Astrocyte (in vitro differentiated cells and primary cell): ENCODE results near the gene ISCA1. TPM values are rescaled to one million over a fixed set of nuclear protein-coding genes. Genes with fewer than 3 reads are reported as not detected.

ENCODE experiments used
- DNase-seq: peaks from one replicate; pipeline ENCODE4 v3.0.0-alpha.2; 2010; ENCODE audit warnings: low read depth
- FAIRE-seq: peaks from 2 replicates; lab custom pipeline; 2011; peaks lifted over from hg19 to GRCh38; lab: Jason Lieb, UNC
- H2AFZ ChIP-seq: 2 replicates; pipeline ENCODE4 v1.6.0; 2012; ENCODE audit warnings: low read depth, low read length, inconsistent platforms
- H3K27ac ChIP-seq: 2 replicates; pipeline ENCODE4 v1.5.1; 2011; ENCODE audit warnings: low read depth, low read length, inconsistent platforms
- H3K27me3 ChIP-seq: 2 replicates; pipeline ENCODE4 v1.6.0; 2011; ENCODE audit warnings: low read length, inconsistent platforms; ENCODE audit not compliant: insufficient read depth
- H3K36me3 ChIP-seq: 2 replicates; pipeline ENCODE4 v1.5.1; 2011; ENCODE audit warnings: low read length, inconsistent platforms; ENCODE audit not compliant: insufficient read depth
- H3K4me1 ChIP-seq: 2 replicates; pipeline ENCODE4 v1.5.1; 2011; ENCODE audit warnings: low read length, inconsistent platforms; ENCODE audit not compliant: insufficient read depth
- H3K4me2 ChIP-seq: 2 replicates; pipeline ENCODE4 v1.6.0; 2012; ENCODE audit warnings: low read length, inconsistent platforms
- H3K4me3 ChIP-seq: 2 replicates; pipeline ENCODE4 v1.5.1; 2011; ENCODE audit warnings: low read depth, mild to moderate bottlenecking, low read length, inconsistent platforms; ENCODE audit not compliant: insufficient read depth
- H3K79me2 ChIP-seq: 2 replicates; pipeline ENCODE4 v1.6.0; 2012; ENCODE audit warnings: mild to moderate bottlenecking, low read length, inconsistent platforms; ENCODE audit not compliant: insufficient read depth
- H3K9ac ChIP-seq: 2 replicates; pipeline ENCODE4 v1.6.0; 2012; ENCODE audit warnings: mild to moderate bottlenecking, low read length, inconsistent platforms
- H3K9me3 ChIP-seq: 2 replicates; pipeline ENCODE4 v1.5.1; 2012; ENCODE audit warnings: low read depth, mild to moderate bottlenecking, low read length, inconsistent platforms; ENCODE audit not compliant: insufficient read depth
- H4K20me1 ChIP-seq: 2 replicates; pipeline ENCODE4 v1.6.0; 2012; ENCODE audit warnings: low read length, inconsistent platforms; ENCODE audit not compliant: insufficient read depth
- H3K27ac Mint-ChIP-seq: one replicate; pipeline ENCODE4 v1.8.0; 2021; ENCODE audit warnings: mild to moderate bottlenecking, mixed read lengths; ENCODE audit not compliant: unreplicated experiment
- H3K27me3 Mint-ChIP-seq: one replicate; pipeline ENCODE4 v1.8.0; 2021; ENCODE audit warnings: low read depth, mixed read lengths; ENCODE audit not compliant: unreplicated experiment
- H3K36me3 Mint-ChIP-seq: one replicate; pipeline ENCODE4 v1.8.0; 2021; ENCODE audit warnings: low read depth, mixed read lengths; ENCODE audit not compliant: unreplicated experiment
- H3K4me1 Mint-ChIP-seq: one replicate; pipeline ENCODE4 v1.8.0; 2021; ENCODE audit warnings: low read depth, mixed read lengths; ENCODE audit not compliant: unreplicated experiment
- H3K4me3 Mint-ChIP-seq: one replicate; pipeline ENCODE4 v1.8.0; 2021; ENCODE audit warnings: mild to moderate bottlenecking, moderate library complexity, mixed read lengths; ENCODE audit not compliant: unreplicated experiment
- H3K9me3 Mint-ChIP-seq: one replicate; pipeline ENCODE4 v1.8.0; 2021; ENCODE audit warnings: mild to moderate bottlenecking, mixed read lengths; ENCODE audit not compliant: unreplicated experiment
- EZH2 ChIP-seq: IDR thresholded peaks from 2 replicates; pipeline ENCODE4 v1.6.1; 2012; ENCODE audit warnings: mild to moderate bottlenecking, low read length, inconsistent platforms; ENCODE audit not compliant: insufficient read depth
- total RNA-seq: library from RNA; stranded (reverse); gene quantifications from 2 replicates; pipeline ENCODE4 v1.2.1, GENCODE V29; 2021
- TF ChIP-seq, protein P1 (sequence below): IDR thresholded peaks from 2 replicates; pipeline ENCODE4 v1.5.1; 2011; ENCODE audit warnings: low read depth, mild to moderate bottlenecking, inconsistent platforms, low read length, moderate library complexity; ENCODE audit not compliant: insufficient read depth

Gene ISCA1
- total RNA-seq, 1 donor from 2014 or later: 30.6 TPM

GRCh38 chr9:86257391-86257790 is 24.9 kb downstream of the ISCA1 start:
- no peak for DNase-seq
- Histone ChIP-seq H3K79me2 (no peaks in the 10 kb centered on the region), H3K4me3 (no peak overlapping the region), H3K27ac (no peak overlapping the region), H3K9me3 (no peaks in the 10 kb centered on the region), H3K4me1 (no peaks in the 10 kb centered on the region), H3K9ac (no peak overlapping the region), H4K20me1 (no peaks in the 10 kb centered on the region), H3K4me2 (no peak overlapping the region), H3K27me3 (no peaks in the 10 kb centered on the region), H3K36me3 (no peaks in the 10 kb centered on the region), H2AFZ (no peak overlapping the region)
- no peaks in the 10 kb centered on the region for H3K27me3 Mint-ChIP-seq
- no peak for FAIRE-seq
- H3K27ac Mint-ChIP-seq: no peak overlapping the region
- TF ChIP-seq, protein P1, sequence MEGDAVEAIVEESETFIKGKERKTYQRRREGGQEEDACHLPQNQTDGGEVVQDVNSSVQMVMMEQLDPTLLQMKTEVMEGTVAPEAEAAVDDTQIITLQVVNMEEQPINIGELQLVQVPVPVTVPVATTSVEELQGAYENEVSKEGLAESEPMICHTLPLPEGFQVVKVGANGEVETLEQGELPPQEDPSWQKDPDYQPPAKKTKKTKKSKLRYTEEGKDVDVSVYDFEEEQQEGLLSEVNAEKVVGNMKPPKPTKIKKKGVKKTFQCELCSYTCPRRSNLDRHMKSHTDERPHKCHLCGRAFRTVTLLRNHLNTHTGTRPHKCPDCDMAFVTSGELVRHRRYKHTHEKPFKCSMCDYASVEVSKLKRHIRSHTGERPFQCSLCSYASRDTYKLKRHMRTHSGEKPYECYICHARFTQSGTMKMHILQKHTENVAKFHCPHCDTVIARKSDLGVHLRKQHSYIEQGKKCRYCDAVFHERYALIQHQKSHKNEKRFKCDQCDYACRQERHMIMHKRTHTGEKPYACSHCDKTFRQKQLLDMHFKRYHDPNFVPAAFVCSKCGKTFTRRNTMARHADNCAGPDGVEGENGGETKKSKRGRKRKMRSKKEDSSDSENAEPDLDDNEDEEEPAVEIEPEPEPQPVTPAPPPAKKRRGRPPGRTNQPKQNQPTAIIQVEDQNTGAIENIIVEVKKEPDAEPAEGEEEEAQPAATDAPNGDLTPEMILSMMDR: no peak
- no peak for TF ChIP-seq EZH2
- no peak overlapping the region for H3K4me3 Mint-ChIP-seq
- H3K4me1 Mint-ChIP-seq: no peaks in the 10 kb centered on the region
- H3K36me3 Mint-ChIP-seq: peaks cover 4% of the 10 kb centered on the region
- no peaks in the 10 kb centered on the region for H3K9me3 Mint-ChIP-seq

GRCh38 chr9:86256653-86257052 is 25.7 kb downstream of the ISCA1 start:
- Histone ChIP-seq H3K79me2 (no peaks in the 10 kb centered on the region), H4K20me1 (no peaks in the 10 kb centered on the region), H3K27ac (no peak overlapping the region), H3K36me3 (no peaks in the 10 kb centered on the region), H3K4me1 (no peaks in the 10 kb centered on the region), H3K4me2 (no peak overlapping the region), H2AFZ (no peak overlapping the region), H3K9me3 (no peaks in the 10 kb centered on the region), H3K9ac (no peak overlapping the region), H3K4me3 (no peak overlapping the region), H3K27me3 (no peaks in the 10 kb centered on the region)
- no peak for TF ChIP-seq EZH2
- TF ChIP-seq, protein P1: no peak
- DNase-seq: no peak
- H3K36me3 Mint-ChIP-seq: peaks cover 2% of the 10 kb centered on the region
- FAIRE-seq: no peak
- H3K27me3 Mint-ChIP-seq: no peaks in the 10 kb centered on the region
- no peaks in the 10 kb centered on the region for H3K4me1 Mint-ChIP-seq
- no peak overlapping the region for H3K27ac Mint-ChIP-seq
- H3K4me3 Mint-ChIP-seq: no peak overlapping the region
- H3K9me3 Mint-ChIP-seq: peaks cover 2% of the 10 kb centered on the region

DNA sequence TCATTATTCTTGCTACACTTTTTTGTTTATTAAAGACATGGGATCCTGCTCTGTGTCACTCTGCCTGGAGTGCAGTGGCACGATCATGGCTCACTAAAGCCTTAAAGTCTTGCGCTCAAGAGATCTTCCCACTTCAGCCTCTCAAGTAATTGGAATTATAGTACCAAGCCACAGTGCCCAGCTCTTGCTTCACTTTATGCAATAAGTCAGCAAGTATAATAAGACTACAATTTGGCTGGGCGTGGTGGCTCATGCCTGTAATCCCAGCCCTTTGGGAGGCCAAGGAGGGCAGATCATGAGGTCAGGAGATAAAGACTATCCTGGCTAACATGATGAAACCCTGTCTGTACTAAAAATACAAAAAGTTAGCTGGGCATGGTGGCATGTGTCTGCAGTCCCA is 28.8 kb downstream of the ISCA1 start:
- H3K4me1 ChIP-seq: no peaks in the 10 kb centered on the region
- H3K4me2 ChIP-seq: no peak overlapping the region
- no peak overlapping the region for H3K4me3 Mint-ChIP-seq
- no peak overlapping the region for H2AFZ ChIP-seq
- H3K4me3 ChIP-seq: no peak overlapping the region
- no peaks in the 10 kb centered on the region for H3K27me3 ChIP-seq
- no peaks in the 10 kb centered on the region for H3K9me3 ChIP-seq
- H3K27ac ChIP-seq: no peak overlapping the region
- H3K27me3 Mint-ChIP-seq: no peaks in the 10 kb centered on the region
- TF ChIP-seq EZH2: no peak
- TF ChIP-seq, protein P1: no peak
- H3K4me1 Mint-ChIP-seq: no peaks in the 10 kb centered on the region
- DNase-seq: no peak
- no peaks in the 10 kb centered on the region for H3K79me2 ChIP-seq
- no peak overlapping the region for H3K27ac Mint-ChIP-seq
- no peak overlapping the region for H3K9ac ChIP-seq
- peaks cover 2% of the 10 kb centered on the region for H3K36me3 Mint-ChIP-seq
- FAIRE-seq: no peak
- no peaks in the 10 kb centered on the region for H3K36me3 ChIP-seq
- H4K20me1 ChIP-seq: no peaks in the 10 kb centered on the region
- peaks cover 3% of the 10 kb centered on the region for H3K9me3 Mint-ChIP-seq
